GM18511 (cell line): Measurements from ENCODE around the gene MORC4.

Source experiments
- ATAC-seq: cut with Tn5 transposase; IDR thresholded peaks from one replicate; pipeline ENCODE4 v1.9.1; 2021; ENCODE audit warnings: mild to moderate bottlenecking, moderate library complexity; ENCODE audit not compliant: unreplicated experiment

MORC4 gene

DNA sequence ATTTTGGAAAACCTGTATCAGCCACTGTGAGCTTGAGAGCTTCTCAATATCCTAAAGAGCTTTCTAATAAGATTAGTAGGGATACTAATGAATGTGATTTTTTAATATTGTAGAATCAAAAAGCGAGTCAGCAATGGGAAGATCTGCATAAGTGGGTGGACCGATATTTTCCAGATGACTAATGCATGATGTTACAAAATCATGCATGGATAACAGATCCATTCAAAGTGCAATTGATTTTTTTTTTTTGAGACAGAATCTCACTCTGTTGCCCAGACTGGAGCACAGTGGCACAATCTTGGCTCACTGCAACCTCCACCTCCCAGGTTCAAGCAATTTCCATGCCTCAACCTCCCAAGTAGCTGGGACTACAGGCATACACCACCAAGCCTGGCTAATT is 87.1 kb downstream of the MORC4 start:
- no peak for ATAC-seq

DNA sequence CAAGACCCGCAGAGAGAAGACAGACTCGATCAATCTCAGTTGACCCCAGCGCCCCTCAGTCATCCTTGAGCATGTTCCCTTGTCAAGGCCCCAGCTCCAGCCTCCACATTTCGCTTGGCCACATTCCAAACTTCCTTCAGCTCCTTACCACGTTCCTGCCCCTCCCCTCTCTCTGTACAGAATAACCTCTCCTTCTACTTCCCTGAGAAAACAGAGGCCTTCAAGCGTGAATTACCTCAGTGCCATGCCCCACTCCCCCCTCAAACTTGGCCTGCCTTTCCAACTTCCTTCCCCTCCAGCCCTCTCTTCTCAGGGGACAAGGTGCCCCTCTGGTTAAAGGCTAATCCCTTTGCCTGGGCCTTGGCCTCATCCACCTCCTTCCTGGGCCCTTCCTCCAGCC is 93.7 kb downstream of the MORC4 start:
- no peak for ATAC-seq

DNA sequence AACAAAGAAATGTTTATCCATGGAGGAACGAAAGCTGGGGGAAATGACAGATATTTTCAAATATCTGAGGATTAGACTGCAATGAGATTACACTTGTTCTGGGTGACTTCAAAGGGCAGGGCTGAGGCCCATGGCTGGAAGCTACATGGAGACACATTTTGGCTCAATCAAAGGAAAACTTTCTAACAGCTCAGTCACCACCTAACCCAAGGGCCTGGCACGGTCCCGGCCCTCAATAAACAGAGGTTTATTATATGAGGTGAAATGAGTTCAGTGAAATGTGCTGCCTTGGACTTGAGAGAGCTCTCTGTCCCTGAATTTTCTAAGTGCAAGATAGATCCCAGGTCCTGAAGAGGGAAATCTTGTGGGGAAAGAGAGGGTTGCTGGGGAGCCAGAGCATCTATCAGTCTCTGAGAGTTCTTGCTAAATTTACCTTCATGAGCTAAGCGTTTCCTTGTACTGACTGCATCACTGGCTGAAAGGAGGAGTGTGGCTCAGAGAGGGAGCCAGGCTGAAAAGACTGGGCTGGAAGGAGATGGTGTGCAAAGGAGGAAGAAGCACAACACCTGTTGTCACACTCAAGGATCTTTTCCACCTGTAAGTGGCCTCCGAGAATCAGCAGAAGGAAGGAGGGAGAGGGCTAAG is 94.8 kb downstream of the MORC4 start:
- no peak for ATAC-seq

DNA sequence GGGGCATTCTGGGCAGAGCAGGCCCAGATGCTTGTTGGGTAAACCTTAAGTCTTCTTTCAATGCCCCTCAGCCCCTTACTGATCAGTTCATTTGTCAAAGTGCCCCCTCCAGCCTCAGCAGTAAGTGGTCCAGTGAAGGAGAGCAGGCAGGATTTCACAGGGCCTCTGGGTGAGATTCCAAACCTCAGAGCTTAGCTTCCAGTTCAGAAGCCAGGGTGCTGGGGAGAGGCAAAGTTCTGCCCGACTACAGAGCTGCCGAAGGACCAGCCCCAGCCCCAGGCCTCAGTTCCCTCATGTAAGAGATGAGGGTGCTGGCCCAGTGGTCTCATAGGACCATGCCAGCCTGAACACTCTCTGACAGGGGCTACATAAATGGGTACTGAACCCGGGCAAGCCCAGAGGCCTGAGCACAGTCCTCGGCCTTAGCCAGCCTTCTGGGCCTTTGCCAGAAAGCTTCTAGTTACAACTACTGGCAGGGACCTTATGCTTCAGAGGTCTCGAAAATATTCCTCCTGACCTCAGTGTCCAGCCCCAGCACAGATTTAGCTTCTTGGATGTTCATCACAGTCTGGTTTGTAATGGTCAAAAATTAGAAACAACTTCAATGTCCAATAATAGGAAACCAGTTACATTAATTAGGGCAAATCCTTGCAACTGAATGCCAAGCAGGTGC is 96.0 kb downstream of the MORC4 start:
- peak; percentile 18 for ATAC-seq

DNA sequence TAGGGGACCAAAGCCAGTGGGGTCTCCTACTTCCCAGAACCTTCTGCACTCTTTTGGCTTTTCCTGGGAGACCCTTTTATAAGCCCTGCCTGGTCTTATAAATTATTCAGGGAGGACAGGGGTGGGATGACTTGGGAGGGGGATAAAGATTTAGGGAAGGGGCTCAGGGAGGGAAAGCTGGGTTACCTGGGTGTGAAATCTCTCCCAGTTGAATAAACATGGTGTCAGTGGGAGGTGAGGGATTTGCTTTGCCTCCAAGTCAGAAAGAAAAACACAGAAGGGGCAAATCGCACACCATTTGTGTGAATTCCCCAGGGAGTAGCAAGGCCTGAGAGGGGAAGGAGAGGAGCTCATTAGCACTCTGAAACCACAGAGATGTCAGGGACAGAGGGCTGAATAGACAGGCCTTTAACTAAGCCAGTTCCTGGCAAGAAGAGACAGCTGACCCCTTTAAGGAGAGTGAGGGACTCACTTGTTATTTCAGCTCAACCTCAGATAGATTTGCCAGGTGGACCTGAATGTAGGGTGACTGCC is 96.7 kb downstream of the MORC4 start, which contains the start of gene RIPPLY1:
Gene RIPPLY1 (minus strand): TSS at position 51 of the 534 bp plus-strand sequence. CDS start 54 bp downstream, outside the sequence.
- ATAC-seq, result peak; percentile 53

DNA sequence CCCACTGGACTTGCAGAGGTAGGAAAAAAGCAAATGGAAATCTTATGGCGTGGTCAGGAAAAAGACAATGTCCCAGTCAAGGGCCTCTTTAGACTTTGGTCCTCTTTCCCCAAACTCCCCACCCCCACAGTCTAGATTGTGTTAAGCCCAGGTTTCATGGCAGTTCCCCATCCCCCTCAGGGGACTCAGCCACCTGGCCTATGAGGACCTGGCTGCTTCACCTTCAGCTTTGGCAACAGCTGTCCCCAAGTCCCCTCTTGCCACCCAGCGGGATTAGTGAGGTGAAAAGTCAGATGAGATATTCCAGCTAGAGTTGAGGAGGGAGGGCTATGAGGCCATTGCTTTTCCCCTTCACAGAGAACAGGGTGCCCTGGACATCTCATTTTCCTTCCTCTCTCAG is 97.3 kb downstream of the MORC4 start:
- no peak for ATAC-seq

DNA sequence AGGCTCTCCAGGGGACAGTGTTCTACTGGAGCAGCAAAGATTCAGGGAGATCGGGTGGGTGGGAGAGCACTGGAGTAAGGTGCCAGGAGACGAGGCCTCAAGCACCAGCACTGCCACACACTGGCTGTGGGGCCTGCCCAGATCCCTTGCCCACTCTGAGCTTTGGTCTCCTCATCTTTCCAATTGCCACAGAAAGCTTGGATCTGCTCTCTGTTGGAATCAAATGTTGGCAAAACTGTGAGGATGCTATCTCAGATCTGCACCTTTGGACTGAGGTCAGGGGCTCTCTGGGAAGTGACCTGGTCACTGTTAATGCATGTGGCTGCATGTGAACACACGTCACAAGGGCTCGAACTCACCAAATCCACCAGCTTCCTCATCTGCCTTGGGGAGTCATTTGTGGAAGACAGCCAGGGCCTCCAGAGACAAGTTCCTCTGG is 98.2 kb downstream of the MORC4 start:
- ATAC-seq, result no peak

DNA sequence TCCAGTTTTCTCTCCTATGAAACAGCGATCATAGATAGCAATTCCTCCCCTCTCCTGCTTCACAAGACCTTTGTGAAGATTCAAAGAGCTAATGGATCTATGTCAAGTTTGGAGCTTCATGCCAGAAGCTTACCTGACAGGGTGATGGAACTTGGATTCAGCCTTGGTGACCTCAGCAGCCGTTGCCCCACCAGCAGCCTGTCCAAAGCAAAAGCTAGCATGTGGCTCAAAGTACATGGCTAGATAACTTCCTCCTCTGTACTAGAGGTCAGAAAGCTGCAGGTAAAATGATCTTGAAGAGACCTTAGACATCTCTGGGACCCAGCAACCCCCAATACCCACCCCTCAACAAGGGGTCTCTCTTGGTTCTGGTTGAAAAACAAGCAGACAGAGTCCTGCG is 98.7 kb downstream of the MORC4 start:
- ATAC-seq, result no peak

DNA sequence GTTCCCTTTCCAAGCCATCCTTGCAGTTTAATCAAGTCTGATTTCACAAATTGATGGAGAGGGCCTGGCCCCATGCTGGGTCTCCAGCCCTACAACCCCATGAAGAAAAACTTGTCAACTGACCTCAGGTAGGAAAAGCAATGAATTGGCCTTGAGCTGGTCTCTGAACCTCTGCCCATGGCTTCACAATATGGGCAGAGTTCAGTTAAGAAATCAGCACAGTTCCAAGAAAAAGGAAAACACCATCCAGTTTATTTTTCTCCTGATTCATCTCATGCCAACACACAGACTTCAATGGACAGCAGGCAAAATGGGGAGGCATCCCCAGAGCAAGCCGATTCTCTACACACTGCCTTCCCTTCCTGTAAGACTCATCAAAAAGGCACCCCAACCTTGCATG is 100.2 kb downstream of the MORC4 start:
- ATAC-seq, result no peak

DNA sequence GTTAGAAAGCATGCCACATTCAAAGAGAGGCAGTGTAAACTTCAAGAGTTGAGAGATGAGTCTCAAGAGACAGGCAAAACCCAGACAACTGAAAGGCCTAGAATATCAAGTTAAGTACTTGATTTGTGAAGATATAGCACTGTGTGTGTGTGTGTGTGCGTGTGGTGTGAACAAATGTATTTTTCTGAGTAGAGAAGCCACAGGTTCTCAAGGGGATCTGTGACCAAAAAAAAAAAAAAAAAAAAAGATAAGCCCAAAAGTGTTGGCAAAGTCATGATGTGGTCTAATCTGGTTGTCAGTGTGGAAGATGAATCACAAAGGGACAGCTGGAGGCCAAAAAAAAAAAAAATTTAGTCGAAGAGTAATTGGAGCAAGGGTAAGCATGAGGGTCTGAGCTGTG is 100.7 kb downstream of the MORC4 start:
- ATAC-seq, result no peak

DNA sequence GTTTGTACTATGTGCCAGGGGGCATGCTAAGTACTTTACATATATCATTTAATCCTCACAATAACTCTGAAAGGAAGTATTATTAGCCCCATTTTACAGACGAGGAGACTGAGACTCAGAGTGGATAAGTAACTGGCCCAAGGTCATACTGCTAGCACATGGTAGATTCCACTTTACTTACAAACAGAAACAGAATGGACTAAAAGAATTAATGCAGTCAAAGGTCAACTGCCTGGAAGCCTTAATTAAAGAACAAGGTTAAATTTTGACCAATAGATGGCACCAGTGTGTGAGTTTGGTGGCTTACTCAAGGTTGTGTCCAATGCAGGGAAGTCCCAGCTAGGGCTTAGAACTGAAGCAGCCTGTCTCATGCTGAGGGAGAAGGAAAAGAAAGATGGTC is 101.5 kb downstream of the MORC4 start:
- peak; percentile 62 for ATAC-seq

DNA sequence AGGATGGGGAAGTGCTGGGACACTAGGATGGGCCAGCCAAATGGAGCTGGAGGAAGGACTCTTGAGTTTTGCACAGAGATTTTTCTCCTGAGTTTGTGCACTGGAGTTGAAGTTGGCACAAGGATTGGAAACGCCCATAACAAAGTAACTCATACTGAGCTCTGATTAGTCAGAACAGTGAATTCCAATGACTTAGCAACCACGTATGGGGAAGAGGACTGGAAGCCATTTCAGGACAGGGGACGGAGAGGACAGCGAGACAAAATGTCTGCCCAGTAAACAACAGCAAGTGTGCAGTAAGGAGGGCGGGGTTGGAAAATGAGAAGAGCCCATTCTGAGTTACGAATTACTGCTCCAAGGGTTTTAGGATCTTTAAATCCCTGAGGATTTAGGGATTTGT is 102.8 kb downstream of the MORC4 start:
- ATAC-seq, result no peak

DNA sequence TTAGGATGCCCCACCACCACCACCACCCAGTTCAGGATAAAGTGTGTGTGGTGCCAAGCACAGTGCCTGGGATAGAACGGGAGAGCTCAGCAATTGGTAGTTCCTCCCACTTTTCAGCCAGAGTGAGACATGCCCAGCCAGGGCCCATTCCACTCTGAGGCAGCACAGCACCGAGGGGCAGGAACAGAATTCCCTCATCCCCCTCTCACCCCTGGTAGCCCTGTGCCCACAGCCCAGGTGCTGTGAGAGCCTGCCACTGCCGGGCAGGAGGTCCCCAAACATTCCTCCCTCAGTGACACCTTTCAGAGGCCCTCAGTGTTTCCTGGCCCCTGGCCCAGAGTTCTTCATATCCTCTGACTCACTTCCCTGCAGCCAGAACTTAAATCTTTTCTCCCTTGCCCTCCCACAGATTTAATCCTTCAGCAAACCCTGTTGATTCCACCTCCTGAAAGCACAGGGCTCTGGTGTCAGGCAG is 105.0 kb downstream of the MORC4 start:
- no peak for ATAC-seq

DNA sequence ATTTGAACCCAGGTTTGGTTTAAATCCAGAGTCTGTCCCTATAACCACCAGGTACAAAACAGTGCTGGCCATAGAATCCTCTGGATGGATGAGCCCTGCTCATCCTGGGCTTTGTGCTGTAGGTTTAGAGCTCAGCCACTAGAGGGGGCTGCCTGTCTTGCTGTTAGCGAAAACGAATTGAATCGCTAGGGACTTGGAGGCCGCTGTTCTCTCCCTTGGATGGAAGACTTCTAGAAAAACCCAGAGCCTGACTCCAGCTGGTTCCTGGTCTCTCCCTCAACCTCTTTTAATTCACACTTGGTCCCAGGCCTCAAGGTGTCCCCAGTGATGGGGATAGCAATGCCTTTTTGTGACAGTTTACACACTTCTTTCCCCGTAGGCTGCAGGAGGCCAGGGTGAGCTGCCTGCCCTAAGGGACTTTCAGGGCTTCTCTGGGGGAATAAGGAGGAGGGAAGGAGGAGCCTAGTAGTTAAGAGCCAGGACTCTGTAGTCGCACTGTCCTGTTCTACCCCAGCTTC is 105.6 kb downstream of the MORC4 start:
- ATAC-seq, result peak; percentile 86

DNA sequence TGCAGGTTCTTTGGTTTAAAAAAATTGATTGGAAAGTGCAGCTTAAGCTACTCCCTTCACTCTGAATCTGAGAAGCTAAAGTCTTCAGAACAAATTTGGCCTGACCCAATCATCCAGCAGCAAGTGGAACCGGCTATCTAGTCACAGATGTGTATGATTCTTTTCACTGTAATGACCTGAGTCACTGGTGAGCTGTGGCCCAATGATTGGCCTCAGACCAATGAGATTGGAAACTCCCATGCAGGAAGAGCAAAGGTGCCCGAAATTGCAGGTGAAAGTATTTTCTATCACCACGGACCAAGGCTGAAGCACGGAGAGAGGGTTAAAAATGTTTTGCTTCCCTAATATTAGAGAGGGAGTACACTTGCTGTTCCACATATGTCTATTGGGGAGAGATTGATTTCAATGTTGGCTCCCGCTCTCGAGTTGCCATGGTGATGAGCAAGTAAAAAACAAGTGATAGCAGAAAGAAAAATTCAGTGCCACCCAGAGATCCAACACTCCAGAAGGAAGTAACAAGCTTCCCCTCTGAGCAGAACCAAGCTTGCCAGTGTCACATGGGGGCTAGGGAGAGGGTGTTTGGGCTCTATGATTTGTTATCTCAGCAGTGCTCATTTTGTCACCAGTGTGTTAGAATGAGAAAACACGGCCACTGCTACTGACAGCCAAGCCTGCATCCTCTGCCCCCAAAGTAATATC is 108.1 kb downstream of the MORC4 start:
- no peak for ATAC-seq
